DMS 273 treated with DMSO at 0.1 percent for 48 hours (cell line): ENCODE results near the gene PTPRN2.
"Not testable (repeated sequence)": the region's sequence is repeated elsewhere in the genome, so short reads cannot be mapped to it uniquely, and the experiment has no call there.

Experiments
- DNase-seq: peaks from one replicate; lab custom pipeline; 2025; lab: John Stamatoyannopoulos, UW

Gene PTPRN2

GRCh38 chr7:157901166-157901565 lies 686.5 kb downstream of the PTPRN2 start:
- no peak for DNase-seq

DNA sequence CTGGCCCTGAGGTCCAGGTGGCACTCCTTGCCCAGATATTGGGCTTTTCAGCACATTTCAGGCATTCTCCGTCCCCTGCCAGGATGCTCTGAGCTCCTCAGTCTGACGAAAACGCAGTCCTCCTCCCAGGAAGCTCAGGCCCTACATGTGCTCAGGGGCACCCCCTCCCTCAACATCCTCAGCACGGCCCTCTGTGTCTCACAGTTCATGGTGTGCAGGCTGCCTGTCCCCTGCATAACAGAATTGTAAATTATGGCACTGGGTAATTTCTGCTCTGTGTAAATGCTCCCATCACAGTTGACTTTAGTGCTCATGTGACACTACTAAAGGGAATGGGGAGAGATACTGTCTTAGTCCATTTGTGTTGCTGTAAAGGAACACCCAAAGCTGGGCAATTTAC lies 687.1 kb downstream of the PTPRN2 start:
- no peak for DNase-seq

DNA sequence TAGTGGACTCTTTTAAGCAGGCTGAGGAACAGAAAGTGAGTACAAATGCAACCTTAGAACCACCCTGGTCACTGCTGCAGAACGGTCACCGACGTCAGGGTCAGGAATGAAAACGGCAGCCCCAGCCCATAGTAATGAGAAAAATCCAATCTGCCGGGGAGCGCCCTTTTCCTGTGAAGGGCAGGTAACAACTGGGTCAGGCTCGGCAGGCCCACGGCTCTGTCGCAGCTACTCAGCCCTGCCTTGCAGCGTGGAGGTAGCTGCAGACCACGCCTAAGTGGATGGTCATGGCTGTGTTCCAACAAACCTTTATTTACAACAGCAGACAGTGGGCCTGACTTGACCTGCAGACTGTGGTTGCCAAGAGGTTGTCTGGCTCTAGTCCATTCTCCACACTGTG lies 687.6 kb downstream of the PTPRN2 start:
- no peak for DNase-seq

GRCh38 chr7:157898802-157899505 lies 688.7 kb downstream of the PTPRN2 start:
- no peak for DNase-seq

DNA sequence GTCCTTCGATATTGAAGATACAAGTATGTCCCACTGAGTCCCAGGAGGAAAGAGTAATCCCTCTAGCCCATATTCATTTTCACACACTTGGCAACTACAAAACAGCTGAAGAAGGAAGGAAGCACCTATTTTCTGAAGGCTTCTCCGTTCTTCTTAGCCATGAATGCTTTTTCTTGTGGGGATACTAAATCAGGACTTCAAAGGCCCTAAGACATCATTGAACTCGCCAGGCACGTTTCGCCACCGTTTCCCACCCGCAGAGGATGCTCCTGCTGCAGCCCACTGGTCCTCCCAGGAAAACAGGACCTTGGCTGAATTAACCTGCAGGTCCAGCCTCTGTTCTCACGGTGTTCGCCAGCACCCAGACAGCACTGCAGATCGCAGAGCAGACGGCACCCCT lies 689.4 kb downstream of the PTPRN2 start:
- no peak for DNase-seq

- DNase-seq: no peak
Observed at GRCh38 chr7:157897681-157898080, 689.9 kb downstream of the PTPRN2 start.

GRCh38 chr7:157896774-157897555 lies 690.7 kb downstream of the PTPRN2 start:
- no peak for DNase-seq

DNA sequence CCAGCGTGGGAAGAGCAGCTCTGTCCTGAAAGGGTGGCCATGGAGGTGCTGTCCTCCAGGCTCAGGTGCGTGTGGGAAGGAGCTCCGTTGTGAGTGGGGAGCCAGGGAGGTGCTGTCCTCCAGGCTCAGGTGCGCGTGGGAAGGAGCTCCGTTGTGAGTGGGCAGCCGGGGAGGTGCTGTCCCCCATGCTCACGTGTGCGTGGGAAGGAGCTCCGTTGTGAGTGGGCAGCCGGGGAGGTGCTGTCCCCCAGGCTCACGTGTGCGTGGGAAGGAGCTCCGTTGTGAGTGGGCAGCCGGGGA lies 691.3 kb downstream of the PTPRN2 start:
- not testable (repeated sequence) for DNase-seq

DNA sequence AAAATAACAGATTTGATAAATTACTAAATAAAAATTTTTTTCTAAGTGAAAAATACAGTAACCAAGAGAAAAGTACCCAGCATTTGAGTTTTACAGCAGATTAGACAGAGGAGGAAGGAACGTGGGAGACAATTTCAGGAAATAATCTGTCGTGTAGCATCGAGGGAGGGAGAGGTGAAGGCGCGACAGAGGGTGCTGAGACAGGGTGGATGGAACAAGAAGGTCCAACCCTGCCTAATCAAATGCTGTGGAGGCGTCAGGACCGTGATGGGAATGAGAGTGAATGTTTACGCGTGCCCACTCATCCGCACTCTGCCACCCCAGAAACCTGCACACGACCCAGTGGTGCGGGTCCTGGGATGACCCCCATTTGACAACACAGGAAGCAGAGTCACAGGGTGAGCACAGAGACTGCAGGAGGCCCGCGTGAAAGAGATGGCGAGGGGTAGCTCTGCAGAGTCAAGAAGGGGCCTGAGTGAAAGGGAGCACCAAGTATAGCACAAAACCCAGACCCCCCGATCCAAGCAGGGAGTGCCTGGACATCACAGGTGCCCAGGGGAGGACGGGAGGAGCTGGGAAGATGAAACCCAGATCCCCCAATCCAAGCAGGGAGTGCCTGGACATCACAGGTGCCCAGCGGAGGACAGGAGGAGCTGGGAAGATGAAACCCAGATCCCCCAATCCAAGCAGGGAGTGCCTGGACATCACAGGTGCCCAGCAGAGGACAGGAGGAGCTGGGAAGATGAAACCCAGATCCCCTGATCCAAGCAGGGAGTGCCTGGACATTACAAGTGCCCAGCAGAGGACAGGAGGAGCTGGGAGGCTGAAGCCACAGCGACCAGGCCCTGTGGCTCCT lies 691.9 kb downstream of the PTPRN2 start:
- no peak for DNase-seq

DNA sequence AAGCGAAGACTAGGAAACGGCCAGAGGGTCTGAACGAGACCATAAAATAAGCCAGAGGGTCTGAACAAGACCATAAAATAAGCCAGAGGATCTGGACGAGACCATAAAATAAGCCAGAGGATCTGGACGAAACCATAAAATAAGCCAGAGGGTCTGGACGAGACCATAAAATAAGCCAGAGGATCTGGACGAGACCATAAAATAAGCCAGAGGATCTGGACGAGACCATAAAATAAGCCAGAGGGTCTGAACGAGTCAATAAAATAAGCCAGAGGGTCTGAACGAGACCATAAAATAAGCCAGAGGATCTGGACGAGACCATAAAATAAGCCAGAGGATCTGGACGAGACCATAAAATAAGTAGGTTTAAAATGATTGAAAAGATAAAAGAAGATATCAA lies 692.5 kb downstream of the PTPRN2 start:
- not testable (repeated sequence) for DNase-seq

DNA sequence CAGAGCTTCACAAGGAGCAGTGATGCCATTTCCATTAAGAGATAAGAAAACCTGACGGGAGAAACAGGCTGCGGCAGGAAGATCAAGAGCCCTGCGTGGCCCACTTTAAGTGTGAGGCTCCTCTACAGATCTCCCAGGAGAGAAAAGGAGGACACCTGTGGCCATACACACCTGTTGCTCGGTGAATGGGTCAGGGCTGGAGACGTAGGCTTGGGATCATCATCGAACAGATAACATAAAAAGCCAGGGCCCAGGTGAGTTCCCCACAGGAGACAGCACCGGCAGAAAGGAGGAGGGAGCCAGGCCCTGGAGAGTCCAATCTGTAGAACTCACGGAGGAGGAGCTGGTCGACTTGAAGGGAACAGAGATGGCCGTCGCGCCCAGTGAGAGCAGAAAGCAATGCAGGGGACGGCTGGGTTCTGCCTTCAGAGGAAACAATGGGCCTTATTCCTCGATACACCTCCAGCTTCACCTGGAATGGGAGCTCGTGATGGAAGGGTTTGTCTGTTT lies 694.0 kb downstream of the PTPRN2 start:
- DNase-seq: no peak

GRCh38 chr7:157892751-157893523 lies 694.7 kb downstream of the PTPRN2 start:
- DNase-seq: no peak

DNA sequence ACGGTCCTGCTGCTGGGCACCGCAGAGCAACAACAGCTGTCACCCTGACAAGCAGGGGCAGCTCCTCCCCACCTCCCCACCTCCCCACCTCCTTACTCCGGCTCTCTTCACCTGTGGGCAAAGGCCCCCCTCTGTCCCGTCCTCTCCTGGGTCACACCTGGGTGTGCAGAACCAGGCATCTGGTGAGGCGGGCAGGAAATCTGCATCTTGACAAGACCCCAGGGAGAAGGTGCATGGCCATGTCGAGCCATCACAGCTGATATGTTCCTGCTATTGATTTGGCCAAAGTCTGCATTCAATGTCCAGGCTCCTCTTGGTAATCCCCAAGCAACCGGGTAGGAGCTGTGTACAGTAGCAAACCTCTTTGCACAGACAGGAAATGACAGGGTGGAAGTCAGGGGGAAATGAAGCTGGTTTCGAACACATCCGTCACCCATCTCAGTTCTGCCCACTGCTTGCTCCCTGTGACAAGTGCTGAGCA lies 696.7 kb downstream of the PTPRN2 start:
- no peak for DNase-seq

DNA sequence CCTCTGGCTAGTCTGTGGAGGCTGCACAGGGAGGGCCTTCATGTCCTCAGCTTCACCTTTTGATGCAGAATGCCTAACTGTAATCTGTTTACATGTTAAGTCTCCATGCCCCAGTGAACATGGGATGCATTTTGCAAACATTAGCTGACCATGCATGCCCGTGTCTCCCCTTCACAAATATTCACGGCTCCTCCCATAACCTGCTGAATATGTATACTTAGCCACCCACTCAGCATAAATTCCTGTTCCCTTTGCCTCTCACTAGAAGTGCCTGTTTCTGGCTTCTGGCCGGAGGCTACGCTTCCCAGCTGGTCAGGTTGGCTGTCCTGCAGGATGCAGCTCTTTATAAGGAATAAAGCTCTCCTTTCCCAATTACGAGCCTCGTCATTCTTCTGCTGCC lies 698.1 kb downstream of the PTPRN2 start:
- DNase-seq: no peak

DNA sequence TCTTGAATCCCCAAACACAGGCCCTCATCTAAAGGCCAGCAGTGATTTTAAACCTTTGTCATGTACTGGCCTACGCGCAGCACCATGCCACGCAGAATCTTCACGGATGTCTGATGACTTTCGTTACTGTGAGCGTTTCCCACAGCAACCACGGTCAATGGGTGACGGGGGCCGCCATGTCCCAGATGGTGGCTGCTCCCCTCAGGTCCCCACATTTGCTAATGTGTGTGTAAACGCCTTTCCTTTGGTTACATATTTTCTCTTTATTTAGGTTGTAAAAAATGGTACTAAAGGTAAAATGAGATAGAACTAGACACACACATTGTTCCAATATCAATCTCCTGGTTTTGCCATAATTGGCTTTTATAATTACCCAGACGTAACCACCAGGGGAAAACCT lies 699.0 kb downstream of the PTPRN2 start:
- no peak for DNase-seq

DNA sequence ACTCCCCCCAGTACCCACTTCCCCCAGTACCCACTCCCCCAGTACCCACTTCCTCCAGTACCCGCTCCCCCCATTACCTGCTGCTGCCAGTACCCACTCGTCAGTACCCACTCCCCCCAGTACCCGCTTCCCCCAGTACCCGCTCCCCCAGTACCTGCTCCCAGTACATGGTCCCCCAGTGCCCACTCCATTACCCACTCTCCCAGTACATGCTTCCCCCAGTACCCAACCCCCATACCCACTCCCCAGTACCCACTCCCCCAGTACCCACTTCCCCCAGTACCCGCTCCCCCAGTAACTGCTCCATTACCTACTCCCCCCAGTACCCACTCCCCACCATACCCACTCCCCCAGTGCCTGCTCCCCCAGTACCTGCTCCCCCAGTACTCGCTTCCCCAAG lies 700.2 kb downstream of the PTPRN2 start:
- DNase-seq: no peak

GRCh38 chr7:157886711-157887110 lies 700.9 kb downstream of the PTPRN2 start:
- DNase-seq: no peak

DNA sequence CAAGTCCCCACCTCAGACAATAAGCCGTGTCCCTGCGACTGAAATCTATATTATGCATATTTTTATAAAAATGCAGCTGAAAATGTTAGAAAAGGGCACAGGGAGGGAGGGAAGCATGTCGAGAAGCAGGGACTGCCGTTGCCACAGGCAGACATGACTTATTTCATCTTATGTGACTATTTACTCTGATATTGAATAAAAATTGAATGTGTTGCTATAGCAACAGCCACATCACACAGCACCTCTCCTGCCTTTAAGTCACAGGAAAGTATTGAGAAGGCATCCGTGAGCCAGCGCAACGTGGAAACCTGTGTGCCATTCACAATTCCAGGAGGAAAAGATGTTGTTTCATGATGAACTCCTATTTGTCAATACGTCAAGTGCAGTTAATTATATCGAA lies 701.4 kb downstream of the PTPRN2 start:
- no peak for DNase-seq

DNA sequence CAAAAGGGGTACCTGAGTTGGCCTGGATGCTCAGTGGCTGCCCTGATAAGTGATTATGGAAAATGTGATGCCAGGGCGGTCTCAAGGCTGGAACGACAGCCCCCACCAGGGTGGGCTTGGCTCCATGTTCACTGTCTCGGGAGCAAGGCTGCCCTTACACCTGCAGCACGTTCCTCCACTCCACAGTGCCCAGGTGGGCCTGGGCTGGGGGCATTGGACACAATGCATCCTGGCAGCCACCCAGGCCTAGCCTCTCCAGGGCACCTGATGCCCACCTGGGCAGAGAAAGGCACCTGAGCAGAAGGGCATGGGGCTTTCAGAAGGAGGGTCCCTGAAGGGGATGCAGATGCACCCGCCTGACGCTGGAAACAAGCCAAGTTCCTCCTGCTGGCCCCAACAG lies 702.5 kb downstream of the PTPRN2 start:
- no peak for DNase-seq

GRCh38 chr7:157884461-157885062 lies 703.1 kb downstream of the PTPRN2 start:
- DNase-seq: no peak

DNA sequence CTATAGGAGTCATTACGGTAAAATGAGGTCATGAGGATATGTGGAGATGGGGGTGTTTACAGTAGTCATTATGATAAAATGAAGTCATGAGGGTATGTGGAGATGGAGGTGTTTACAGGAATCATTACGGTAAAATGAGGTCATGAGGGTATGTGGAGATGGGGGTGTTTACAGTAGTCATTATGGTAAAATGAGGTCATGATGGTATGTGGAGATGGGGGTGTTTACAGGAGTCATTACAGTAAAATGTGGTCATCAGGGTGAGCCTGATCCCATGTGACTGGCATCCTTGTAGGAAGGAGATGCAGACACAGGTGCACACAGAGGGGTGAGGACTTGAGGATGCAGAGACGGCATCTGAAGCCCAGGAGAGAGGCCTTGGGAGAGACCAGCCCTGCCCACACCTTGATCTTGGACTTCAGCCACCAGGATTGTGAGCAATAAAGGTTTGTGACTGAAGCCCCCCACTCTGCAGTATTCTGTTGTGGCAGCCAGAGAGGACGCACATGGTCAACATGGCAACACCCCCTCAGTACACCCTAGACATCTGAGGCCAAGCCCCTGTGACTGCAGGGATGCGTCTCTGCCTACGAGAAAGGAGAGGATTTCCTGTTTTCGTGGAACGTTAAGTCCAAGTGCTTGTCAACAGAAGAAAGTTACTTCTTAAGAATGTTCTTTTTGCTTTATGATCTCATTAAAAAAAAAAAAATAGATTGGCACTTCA lies 706.4 kb downstream of the PTPRN2 start:
- DNase-seq: no peak
